GM21529 (cell line): ENCODE results near the gene BCL2L14.

Source experiments
- ATAC-seq: cut with Tn5 transposase; IDR thresholded peaks from one replicate; pipeline ENCODE4 v1.9.1; 2021; ENCODE audit not compliant: unreplicated experiment

BCL2L14 gene

GRCh38 chr12:12051668-12052067, 19.1 kb upstream of the BCL2L14 start:
- ATAC-seq = no peak

GRCh38 chr12:12054993-12055392, 15.7 kb upstream of the BCL2L14 start:
- no peak for ATAC-seq

DNA sequence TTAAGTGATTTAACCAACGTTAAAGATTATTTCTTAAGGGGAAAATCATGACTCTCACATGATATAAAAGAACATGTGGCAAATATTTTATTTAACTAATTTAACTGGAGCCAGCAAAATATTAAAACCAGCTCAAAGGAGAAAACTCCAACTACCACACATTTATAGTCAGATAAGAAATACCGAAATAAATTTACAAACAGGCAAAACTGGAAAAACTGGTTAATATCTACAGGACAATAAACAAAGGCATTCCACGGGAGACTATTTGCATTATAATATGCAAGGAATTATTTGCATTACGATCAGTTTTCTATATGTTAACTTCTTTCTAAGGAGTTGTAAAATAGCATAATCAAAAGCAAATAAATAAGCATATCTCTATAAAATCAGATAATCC, 13.8 kb upstream of the BCL2L14 start:
- ATAC-seq = no peak

DNA sequence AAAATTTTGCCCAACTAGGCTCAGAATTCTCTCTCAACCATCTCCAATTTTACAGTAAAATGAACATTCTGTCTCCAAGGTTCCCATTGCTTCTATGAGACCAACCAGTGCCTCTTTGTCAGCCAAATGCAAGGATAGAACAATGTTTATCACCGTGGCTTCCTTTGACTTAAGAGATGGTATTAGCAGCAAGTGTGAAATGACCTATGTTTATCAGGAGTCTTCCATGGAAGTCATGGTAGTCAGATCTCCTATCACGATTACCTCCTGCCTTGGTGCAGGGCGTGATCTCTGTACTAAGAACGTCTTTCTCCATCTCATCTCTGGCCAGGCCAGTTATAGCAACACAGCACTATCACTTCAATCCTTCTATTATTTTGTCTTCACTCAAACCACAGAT, 6.1 kb upstream of the BCL2L14 start:
- ATAC-seq = no peak

- ATAC-seq = no peak
These were observed 2.0 kb upstream of the BCL2L14 start for GRCh38 chr12:12068751-12069150.

DNA sequence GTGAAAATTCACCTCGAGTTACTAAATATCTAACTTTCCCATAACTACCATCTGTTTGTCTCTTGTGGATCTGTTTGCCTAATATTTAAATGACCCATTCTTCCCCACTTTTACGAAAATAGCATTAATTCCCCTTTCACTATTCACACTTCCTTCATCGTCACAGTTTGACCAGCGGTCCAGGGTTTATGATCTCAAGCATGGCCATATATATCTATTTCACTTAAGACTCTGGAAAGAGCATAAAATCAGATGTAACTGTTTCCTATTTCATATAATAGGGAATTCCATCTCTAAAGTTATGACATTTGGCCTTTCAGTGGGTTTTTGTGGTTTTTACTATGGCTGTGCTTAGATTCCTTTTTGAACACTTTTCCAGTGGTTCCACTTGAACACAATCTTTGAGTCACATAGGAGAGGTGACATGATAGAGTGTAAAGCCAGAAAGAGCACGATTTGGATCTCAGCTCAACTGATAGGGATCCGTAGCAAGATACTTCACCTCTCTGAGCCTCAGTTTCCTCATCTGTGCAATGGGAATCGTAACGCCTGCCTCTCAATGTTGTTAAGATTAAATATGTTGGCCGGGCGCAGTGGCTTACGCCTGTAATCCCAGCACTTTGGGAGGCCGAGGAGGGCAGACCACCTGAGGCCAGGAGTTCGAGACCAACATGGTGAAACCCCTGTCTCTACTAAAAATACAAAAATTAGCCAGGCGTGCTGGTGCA, 754 bp upstream of the BCL2L14 start:
- ATAC-seq = no peak

DNA sequence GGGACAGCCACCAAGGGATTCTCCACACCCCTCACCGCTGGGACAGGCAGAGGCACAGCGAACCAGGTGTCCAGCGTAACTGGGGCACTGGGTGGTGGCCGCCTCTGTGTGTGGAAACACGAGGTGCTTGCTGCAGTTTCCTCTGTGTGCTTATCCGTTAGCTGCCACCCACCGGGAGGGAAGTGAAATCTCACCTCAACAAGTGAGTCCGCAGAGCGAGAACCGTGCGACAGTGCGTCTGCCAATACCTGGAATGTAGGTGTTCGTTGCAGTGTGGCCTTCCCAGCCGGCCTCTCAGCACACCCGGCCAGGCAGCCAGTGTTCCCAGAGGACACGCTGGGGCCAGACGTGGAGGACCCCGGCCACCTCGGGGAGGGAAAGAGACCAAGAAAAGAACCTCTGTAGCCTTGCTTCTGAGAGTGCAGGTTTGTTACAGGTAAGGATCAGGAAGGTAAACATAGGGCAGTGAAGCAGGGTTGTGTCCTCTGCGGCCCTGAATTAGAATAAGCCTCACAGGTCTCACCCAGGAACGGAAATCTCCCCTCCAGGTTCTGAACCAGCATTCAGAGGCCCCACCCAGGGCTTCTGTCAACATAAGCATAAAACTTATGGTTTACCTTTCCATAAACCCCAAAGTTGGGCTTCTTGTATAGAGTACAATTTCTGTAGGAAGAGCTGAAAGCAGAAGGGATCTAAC, 1.5 kb downstream of the BCL2L14 start:
- ATAC-seq = no peak

DNA sequence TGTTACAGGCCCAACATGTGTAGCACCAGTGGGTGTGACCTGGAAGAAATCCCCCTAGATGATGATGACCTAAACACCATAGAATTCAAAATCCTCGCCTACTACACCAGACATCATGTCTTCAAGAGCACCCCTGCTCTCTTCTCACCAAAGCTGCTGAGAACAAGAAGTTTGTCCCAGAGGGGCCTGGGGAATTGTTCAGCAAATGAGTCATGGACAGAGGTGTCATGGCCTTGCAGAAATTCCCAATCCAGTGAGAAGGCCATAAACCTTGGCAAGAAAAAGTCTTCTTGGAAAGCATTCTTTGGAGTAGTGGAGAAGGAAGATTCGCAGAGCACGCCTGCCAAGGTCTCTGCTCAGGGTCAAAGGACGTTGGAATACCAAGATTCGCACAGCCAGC, 8.6 kb downstream of the BCL2L14 start:
- ATAC-seq = no peak

GRCh38 chr12:12081836-12082497, 11.2 kb downstream of the BCL2L14 start:
- peak; percentile 67 for ATAC-seq

- ATAC-seq = no peak
These were observed 12.9 kb downstream of the BCL2L14 start for GRCh38 chr12:12083688-12084087.

- ATAC-seq = no peak
These were observed 15.6 kb downstream of the BCL2L14 start for GRCh38 chr12:12086362-12086761.

DNA sequence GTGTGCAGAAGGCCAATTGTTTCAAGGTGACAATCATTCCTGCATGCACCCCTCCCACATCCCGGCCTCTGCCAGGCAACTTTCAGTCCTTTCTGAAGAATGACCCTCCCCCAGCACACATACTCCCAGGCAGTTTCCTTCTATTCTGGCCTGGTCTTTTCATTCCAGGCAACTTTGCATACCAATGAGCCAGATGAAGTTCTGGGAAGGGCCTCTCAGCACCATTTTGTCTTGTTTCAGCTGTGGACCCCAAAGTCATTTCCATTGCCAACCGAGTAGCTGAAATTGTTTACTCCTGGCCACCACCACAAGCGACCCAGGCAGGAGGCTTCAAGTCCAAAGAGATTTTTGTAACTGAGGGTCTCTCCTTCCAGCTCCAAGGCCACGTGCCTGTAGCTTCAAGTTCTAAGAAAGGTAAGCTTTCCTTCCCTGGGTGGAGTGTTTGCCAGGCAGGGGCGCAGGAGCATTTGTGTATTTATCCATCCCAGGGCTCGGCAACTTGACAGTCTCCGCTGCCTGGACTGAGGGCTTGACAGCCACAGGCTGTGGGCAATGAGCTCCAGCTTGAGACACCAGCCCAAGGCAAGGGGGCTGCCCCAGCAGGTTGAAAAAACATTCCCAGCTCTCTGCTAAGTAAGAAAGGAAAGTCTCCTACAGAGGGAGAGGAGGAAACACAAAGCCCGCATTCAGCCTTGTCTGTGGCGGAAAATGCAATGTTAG, 16.4 kb downstream of the BCL2L14 start:
- no peak for ATAC-seq

GRCh38 chr12:12087693-12088034, 16.9 kb downstream of the BCL2L14 start:
- ATAC-seq = no peak

DNA sequence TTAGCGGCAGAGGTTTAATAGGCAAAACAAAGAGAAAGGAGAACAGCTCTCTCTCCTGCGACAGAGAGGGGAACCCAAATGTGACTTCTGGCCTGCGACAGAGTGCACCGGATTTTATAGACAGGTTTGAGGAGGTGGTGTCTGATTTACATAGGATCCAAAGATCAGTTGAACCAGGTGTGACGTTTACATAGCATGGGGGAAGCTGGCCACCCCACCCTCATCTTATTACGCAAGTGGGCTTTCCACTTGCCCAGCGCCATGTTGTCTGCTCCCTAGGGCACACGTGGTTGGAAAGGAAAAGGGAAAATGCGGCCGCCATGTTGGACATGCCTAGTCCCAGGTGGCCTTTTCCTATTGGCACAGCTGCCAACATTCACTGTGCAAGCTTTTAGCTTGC, 17.4 kb downstream of the BCL2L14 start:
- ATAC-seq = no peak

GRCh38 chr12:12088761-12089160, 18.0 kb downstream of the BCL2L14 start:
- ATAC-seq = no peak

DNA sequence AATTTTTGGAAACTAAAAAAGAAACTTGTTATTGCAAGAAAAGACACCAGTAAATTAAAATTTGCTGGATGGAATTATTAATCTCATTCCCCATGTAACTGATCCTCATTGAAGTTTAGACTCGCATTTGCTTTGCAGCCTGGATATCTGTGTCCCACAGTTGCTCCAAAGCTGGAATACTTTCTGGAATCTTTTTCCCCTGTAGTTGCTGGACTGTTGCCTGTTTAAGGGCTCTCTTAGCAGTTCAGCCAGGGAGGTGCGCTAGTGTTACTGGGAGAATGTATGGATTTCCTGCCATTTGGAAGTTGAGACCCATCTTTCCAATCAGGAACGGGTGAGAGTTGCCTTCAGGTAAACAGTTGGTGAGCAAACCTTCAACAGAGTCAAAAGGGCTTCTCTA, 20.3 kb downstream of the BCL2L14 start:
- ATAC-seq = no peak

GRCh38 chr12:12091977-12092663, 21.4 kb downstream of the BCL2L14 start:
- ATAC-seq = no peak

GRCh38 chr12:12094481-12094880, 23.7 kb downstream of the BCL2L14 start:
- no peak for ATAC-seq

DNA sequence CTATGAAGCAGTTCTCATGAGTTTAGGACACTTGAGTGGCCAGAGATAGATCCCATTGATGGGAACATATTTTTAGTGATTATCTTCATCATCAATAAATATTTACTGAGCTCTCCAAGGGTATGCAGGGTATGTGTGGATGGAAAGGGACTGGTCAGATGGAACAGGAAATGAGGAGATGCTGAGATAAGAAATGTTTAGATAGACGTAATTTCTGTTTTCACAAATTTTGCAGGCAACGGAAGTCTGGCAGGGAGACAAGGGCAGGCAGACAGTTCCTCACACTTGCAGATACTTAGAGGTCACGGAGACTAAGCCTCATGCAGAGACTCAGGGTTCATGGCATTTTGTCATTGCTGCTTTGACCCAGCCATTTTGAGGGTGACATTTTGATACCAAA, 24.3 kb downstream of the BCL2L14 start:
- no peak for ATAC-seq

DNA sequence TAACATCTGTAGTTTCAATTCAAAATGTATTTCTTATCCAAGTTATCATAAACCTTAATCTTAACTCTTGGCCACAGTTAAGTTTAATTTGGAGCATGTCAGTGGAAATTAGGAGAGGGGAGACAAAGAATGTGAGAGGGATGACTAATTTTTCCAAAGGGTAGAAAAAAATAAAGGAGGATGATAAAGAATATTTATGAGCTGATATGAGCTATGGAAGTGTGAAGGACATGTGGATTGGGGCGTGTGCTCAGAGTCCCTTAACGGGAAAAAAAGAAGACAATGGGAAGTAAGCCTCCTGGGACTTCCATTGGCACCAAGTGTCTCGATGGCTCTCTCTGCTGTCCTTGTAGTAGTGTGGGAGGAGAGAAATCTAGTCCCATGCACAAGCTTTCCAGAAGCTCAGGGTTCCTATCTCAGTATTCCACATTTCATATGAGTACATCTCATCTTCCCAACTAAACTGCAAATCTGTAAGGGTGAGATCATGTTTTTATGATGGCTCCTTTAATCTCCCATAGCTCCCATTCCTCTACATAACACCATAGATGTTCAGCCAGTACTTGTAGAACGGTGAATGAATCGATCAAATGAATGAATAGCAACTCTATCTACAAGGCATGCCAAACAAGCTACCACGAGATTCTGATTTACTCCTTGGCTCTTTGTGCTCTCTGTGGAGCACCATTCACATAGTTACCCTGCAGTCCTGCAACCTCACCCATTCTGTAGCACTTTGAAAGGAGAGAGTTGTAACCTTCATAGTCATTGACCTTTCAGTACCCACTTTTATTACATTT, 27.4 kb downstream of the BCL2L14 start:
- ATAC-seq = no peak
